GM12878 (cell line): ENCODE results near the gene CHCHD1. TPM values are rescaled to one million over a fixed set of nuclear protein-coding genes. Genes with fewer than 3 reads are reported as not detected.

Source experiments
- ATAC-seq: fragments of 200-7000 bp; cut with Tn5 transposase; 3 replicates; pipeline ENCODE4 v1.9.1; 2020; ENCODE audit warnings: mild to moderate bottlenecking, moderate library complexity
- BruUV-seq: library from RNA; stranded (reverse); fragments of 400-500 nt; replicated peaks from 2 replicates; lab custom pipeline; 2021; lab: Mats Ljungman, UMichigan
- CTCF ChIA-PET: fragments of 300-600 bp; sonication (Branson Sonifier 250); formaldehyde crosslinking; extraction: SDS; loops from one replicate; lab custom pipeline; 2021; ENCODE audit warnings: inconsistent platforms; lab: Yijun Ruan, JAX
- POLR2A ChIA-PET: fragments of 350-600 bp; formaldehyde crosslinking; extraction: SDS; loops from one replicate; lab custom pipeline; 2021; ENCODE audit warnings: inconsistent platforms; lab: Charles Lee
- RAD21 ChIA-PET: fragments of 300-600 bp; sonication (Branson Sonifier 250); formaldehyde crosslinking; loops from one replicate; lab custom pipeline; 2023; ENCODE audit warnings: antibody characterized with exemption; ENCODE audit not compliant: unreplicated experiment; lab: Charles Lee
- SMC1A ChIA-PET: fragments of 300-600 bp; sonication (Branson Sonifier 250); formaldehyde crosslinking; loops from one replicate; lab custom pipeline; 2023; ENCODE audit not compliant: unreplicated experiment, uncharacterized antibody; lab: Charles Lee
- DNase-seq: peaks from one replicate; pipeline ENCODE4 v3.0.0-alpha.2; 2011; ENCODE audit warnings: low read depth, low spot score
- FAIRE-seq: peaks from 3 replicates; lab custom pipeline; 2011; peaks lifted over from hg19 to GRCh38; lab: Jason Lieb, UNC
- H2AFZ ChIP-seq: 2 replicates; pipeline ENCODE4 v1.6.0; 2011; ENCODE audit warnings: low read depth, low read length, control low read depth; ENCODE audit not compliant: control insufficient read depth
- H3K27ac ChIP-seq: 2 replicates; pipeline ENCODE4 v1.5.1; 2011; ENCODE audit warnings: control low read depth; ENCODE audit not compliant: control insufficient read depth, insufficient read depth
- H3K27me3 ChIP-seq, 2 experiments: replicated peaks in 1 of 2; 2 replicates each; pipeline versions ENCODE4 v1.6.0 to v1.6.1; 2011; ENCODE audit warnings: low read length in 1 of 2; ENCODE audit not compliant: control insufficient read depth in 2 of 2, insufficient read depth in 2 of 2
- H3K36me3 ChIP-seq, 2 experiments: 2 replicates each; pipeline ENCODE4 v1.5.1; 2011; ENCODE audit warnings: low read length in 1 of 2; ENCODE audit not compliant: control insufficient read depth in 2 of 2, insufficient read depth in 2 of 2
- H3K4me1 ChIP-seq: 2 replicates; pipeline ENCODE4 v1.6.1; 2011; ENCODE audit warnings: mild to moderate bottlenecking, low read length, moderate library complexity, mixed read lengths; ENCODE audit not compliant: control insufficient read depth, insufficient read depth
- H3K4me2 ChIP-seq: 2 replicates; pipeline ENCODE4 v1.6.0; 2011; ENCODE audit warnings: control low read depth; ENCODE audit not compliant: control insufficient read depth, insufficient read depth
- H3K4me3 ChIP-seq: fragments of 200-600 bp; sonication (generic); 2 replicates; pipeline ENCODE4 v1.5.1; 2016
- H3K79me2 ChIP-seq: 2 replicates; pipeline ENCODE4 v1.6.0; 2011; ENCODE audit warnings: low read length; ENCODE audit not compliant: control insufficient read depth, insufficient read depth
- H3K9ac ChIP-seq: 2 replicates; pipeline ENCODE4 v1.8.0; 2011; ENCODE audit warnings: low read length, control low read depth, mixed read lengths; ENCODE audit not compliant: control insufficient read depth, insufficient read depth
- H3K9me3 ChIP-seq: replicated peaks from 3 replicates; pipeline ENCODE4 v1.5.1; 2011; ENCODE audit warnings: mild to moderate bottlenecking, low read length; ENCODE audit not compliant: control insufficient read depth, insufficient read depth
- H4K20me1 ChIP-seq: 2 replicates; pipeline ENCODE4 v1.6.0; 2011; ENCODE audit not compliant: control insufficient read depth, insufficient read depth
- E2F8 ChIP-seq: fragments of 450-650 bp; IDR thresholded peaks from 2 replicates; pipeline ENCODE4 v1.6.1; 2018; ENCODE audit warnings: mild to moderate bottlenecking, low read depth, moderate library complexity; ENCODE audit not compliant: partially characterized antibody
- HDGF ChIP-seq: fragments of 450-650 bp; IDR thresholded peaks from 2 replicates; pipeline ENCODE4 v1.6.1; 2016; ENCODE audit warnings: antibody characterized with exemption
- KAT2A ChIP-seq: conservative IDR thresholded peaks from 2 replicates; pipeline ENCODE4 v1.6.1; 2011; ENCODE audit warnings: low read depth, low read length; ENCODE audit not compliant: control insufficient read depth
- POLR2A ChIP-seq: IDR thresholded peaks from 2 replicates; pipeline ENCODE4 v1.6.1; 2011; ENCODE audit warnings: low read depth, mild to moderate bottlenecking, low read length
- POLR2AphosphoS2 ChIP-seq: IDR thresholded peaks from 2 replicates; pipeline ENCODE4 v1.6.1; 2011; ENCODE audit warnings: low read depth, mild to moderate bottlenecking, low read length, improper control_type of control experiment, moderate library complexity
- RCOR1 ChIP-seq: conservative IDR thresholded peaks from 2 replicates; pipeline ENCODE4 v1.6.1; 2012; ENCODE audit warnings: low read depth, low read length, improper control_type of control experiment
- WGBS: methylation state at CpG from one replicate; pipeline ENCODE4 v1.1.6; 2016; ENCODE audit warnings: low lambda C conversion rate; ENCODE audit not compliant: insufficient replicate concordance, insufficient coverage; ENCODE audit errors: missing lambda C conversion rate; 5-methylcytosine and 5-hydroxymethylcytosine counted together
- in situ Hi-C: fragments of 300-500 bp; cut with MboI; formaldehyde crosslinking; loops from 9 replicates; pipeline ENCODE4 v1.14.3; 2018; ENCODE audit warnings: mixed read lengths
- intact Hi-C: fragments of 100-400 bp; cut with micrococcal nuclease; formaldehyde crosslinking; loops from one replicate; pipeline ENCODE4 v1.14.2; 2022; ENCODE audit not compliant: unreplicated experiment
- polyA plus RNA-seq, 11 experiments: library from polyadenylated mRNA; depleted of rRNA in 4 of 11; unstranded in 6 of 11; stranded (reverse) in 5 of 11; fragments of >200 nt; fragmentation: Nextera tagmentation in 4 of 11; fragmentation: Illumina TruSeq in 1 of 11; extraction: Ambion mirVana in 4 of 11; extraction: Trizol in 1 of 11; gene quantifications; 1 replicate in 1 of 11; 2 replicates in 10 of 11; pipeline versions ENCODE4 v1.2.1 to v1.2.3, GENCODE V29; 2011 to 2016; ENCODE audit warnings: inconsistent platforms in 2 of 11, missing spikeins in 2 of 11, low read depth in 1 of 11
- total RNA-seq, 4 experiments: library from RNA; depleted of rRNA in 3 of 4; stranded (reverse); fragments of >200 nt in 3 of 4; fragmentation: Illumina TruSeq in 1 of 4; extraction: Trizol in 1 of 4; gene quantifications; 2 replicates each; pipeline versions ENCODE4 v1.2.1 to v1.2.3, GENCODE V29; 2013 to 2021
- TF ChIP-seq, protein P1 (sequence below): fragments of 450-650 bp; conservative IDR thresholded peaks from 2 replicates; pipeline ENCODE4 v1.6.1; 2017; ENCODE audit warnings: mild to moderate bottlenecking, moderate library complexity
- TF ChIP-seq, protein P2 (sequence below): fragments of 450-650 bp; IDR thresholded peaks from 2 replicates; pipeline ENCODE4 v1.6.1; 2016; ENCODE audit warnings: mild to moderate bottlenecking
- TF ChIP-seq, protein P3 (sequence below): fragments of 450-650 bp; IDR thresholded peaks from 2 replicates; pipeline ENCODE4 v1.6.1; 2016; ENCODE audit warnings: mild to moderate bottlenecking
- TF ChIP-seq, protein P4 (sequence below): IDR thresholded peaks from 2 replicates; pipeline ENCODE4 v1.6.1; 2011; ENCODE audit warnings: mild to moderate bottlenecking, low read depth, low read length, moderate library complexity; ENCODE audit not compliant: insufficient replicate concordance

Gene CHCHD1
- total and polyA plus RNA-seq, 10 of the 15 experiments (the other 5 are each of a cell fraction or from before 2014, with no cell fraction given) = 35.0 to 132 (median 70.0) TPM

- SMC1A ChIA-PET = no interaction called here
- no peaks in the 10 kb centered on the region for H3K27me3 ChIP-seq
- BruUV-seq = no TSS peak
- no peak overlapping the region for H3K9ac ChIP-seq
- 95% methylated on average over 10 of the region's 10 CpGs for WGBS
- RAD21 ChIA-PET = interaction anchor here (1.6 kb wide), 1 partner anchor 61 kb away, joined by 3 read pairs; no protein-coding TSS in a partner anchor
- peaks cover 4% of the 10 kb centered on the region in 2 experiments; a peak in 3 of 4 replicates for H3K36me3 ChIP-seq
- intact Hi-C loops = no loop called here
- in situ Hi-C loops = no loop called here
- H2AFZ ChIP-seq = no peak overlapping the region
- FAIRE-seq (no peak), DNase-seq (no peak), ATAC-seq (no peak)
- CTCF ChIA-PET = interaction anchor here (0.8 kb wide), 1 partner anchor 264 kb away, joined by 3 read pairs; no protein-coding TSS in a partner anchor
- no peaks in the 10 kb centered on the region for H3K9me3 ChIP-seq
- POLR2A ChIA-PET = no interaction called here
- H3K4me1 ChIP-seq = no peaks in the 10 kb centered on the region
- H4K20me1 ChIP-seq = no peaks in the 10 kb centered on the region
- no peaks in the 10 kb centered on the region for H3K79me2 ChIP-seq
- H3K27ac ChIP-seq = no peak overlapping the region
- TF ChIP-seq POLR2AphosphoS2 (no peak), HDGF (no peak), KAT2A (no peak), RCOR1 (no peak), POLR2A (no peak), E2F8 (no peak)
- TF ChIP-seq, protein P1, sequence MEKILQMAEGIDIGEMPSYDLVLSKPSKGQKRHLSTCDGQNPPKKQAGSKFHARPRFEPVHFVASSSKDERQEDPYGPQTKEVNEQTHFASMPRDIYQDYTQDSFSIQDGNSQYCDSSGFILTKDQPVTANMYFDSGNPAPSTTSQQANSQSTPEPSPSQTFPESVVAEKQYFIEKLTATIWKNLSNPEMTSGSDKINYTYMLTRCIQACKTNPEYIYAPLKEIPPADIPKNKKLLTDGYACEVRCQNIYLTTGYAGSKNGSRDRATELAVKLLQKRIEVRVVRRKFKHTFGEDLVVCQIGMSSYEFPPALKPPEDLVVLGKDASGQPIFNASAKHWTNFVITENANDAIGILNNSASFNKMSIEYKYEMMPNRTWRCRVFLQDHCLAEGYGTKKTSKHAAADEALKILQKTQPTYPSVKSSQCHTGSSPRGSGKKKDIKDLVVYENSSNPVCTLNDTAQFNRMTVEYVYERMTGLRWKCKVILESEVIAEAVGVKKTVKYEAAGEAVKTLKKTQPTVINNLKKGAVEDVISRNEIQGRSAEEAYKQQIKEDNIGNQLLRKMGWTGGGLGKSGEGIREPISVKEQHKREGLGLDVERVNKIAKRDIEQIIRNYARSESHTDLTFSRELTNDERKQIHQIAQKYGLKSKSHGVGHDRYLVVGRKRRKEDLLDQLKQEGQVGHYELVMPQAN = no peak
- TF ChIP-seq, protein P2, sequence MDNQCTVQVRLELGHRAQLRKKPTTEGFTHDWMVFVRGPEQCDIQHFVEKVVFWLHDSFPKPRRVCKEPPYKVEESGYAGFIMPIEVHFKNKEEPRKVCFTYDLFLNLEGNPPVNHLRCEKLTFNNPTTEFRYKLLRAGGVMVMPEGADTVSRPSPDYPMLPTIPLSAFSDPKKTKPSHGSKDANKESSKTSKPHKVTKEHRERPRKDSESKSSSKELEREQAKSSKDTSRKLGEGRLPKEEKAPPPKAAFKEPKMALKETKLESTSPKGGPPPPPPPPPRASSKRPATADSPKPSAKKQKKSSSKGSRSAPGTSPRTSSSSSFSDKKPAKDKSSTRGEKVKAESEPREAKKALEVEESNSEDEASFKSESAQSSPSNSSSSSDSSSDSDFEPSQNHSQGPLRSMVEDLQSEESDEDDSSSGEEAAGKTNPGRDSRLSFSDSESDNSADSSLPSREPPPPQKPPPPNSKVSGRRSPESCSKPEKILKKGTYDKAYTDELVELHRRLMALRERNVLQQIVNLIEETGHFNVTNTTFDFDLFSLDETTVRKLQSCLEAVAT = no peak
- TF ChIP-seq, protein P3, sequence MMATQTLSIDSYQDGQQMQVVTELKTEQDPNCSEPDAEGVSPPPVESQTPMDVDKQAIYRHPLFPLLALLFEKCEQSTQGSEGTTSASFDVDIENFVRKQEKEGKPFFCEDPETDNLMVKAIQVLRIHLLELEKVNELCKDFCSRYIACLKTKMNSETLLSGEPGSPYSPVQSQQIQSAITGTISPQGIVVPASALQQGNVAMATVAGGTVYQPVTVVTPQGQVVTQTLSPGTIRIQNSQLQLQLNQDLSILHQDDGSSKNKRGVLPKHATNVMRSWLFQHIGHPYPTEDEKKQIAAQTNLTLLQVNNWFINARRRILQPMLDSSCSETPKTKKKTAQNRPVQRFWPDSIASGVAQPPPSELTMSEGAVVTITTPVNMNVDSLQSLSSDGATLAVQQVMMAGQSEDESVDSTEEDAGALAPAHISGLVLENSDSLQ = no peak
- TF ChIP-seq, protein P4, sequence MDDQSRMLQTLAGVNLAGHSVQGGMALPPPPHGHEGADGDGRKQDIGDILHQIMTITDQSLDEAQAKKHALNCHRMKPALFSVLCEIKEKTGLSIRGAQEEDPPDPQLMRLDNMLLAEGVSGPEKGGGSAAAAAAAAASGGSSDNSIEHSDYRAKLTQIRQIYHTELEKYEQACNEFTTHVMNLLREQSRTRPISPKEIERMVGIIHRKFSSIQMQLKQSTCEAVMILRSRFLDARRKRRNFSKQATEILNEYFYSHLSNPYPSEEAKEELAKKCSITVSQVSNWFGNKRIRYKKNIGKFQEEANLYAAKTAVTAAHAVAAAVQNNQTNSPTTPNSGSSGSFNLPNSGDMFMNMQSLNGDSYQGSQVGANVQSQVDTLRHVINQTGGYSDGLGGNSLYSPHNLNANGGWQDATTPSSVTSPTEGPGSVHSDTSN = no peak
- H3K4me2 ChIP-seq = no peak overlapping the region
- no peak overlapping the region for H3K4me3 ChIP-seq
These were observed 36.6 kb downstream of the CHCHD1 start for GRCh38 chr10:73818402-73818801.
